Activated CD4-positive, CD25-positive, alpha-beta regulatory T cell treated with anti-CD3 and anti-CD28 coated beads, Interleukin-2, amount 50 U/mL, for 16 hours (primary cell): ENCODE measurements around the gene C14orf119.
"Not testable (repeated sequence)": the region's sequence is repeated elsewhere in the genome, so short reads cannot be mapped to it uniquely, and the experiment has no call there.

Source experiments
- DNase-seq: peaks from one replicate; pipeline ENCODE4 v3.0.0-alpha.2; 2020; ENCODE audit warnings: low read depth, low spot score

C14orf119 gene

GRCh38 chr14:23089498-23090253, 5.6 kb upstream of the C14orf119 start:
- DNase-seq = no peak

GRCh38 chr14:23090254-23090636, 5.1 kb upstream of the C14orf119 start:
- DNase-seq = no peak

DNA sequence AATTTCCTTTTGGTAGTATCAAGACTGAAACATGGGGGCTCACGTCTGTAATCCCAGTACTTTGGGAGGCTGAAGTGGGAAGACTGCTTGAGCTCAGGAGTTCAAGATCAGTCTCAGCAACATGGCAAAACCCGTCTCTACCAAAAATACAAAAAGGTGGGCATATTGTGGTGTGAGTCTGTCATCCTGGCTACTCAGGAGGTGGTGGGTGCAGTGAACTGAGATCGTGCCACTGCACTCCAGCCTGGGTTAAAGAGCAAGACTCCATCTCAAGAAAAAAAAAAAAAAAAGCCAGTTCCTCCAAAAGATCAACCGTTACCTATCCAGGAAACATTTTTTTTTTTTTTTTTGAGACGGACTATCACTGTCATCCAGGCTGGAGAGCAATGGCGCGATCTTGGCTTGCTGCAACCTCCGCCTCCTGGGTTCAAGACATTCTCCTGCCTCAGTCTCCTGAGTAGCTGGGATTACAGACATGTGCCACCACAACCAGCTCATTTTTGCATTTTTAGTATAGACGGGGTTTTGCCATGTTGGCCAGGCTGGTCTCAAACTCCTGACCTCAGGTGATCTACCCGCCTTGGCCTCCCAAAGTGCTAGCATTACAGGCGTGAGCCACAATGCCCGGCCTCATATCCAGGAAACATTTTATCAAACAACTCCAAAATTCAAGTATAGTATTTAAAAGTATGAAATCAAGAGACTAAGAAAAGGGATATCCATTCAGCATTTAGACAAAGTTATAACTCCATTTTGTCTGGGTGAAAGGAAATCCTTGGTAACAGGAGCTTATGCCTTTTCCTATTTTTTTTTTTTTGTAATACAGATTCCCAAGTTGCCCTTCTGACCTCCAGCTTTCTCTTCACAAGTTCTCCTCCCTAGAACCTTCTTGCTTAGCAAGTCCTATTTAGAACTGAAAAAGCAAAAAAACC, 3.7 kb upstream of the C14orf119 start:
- no peak for DNase-seq

DNA sequence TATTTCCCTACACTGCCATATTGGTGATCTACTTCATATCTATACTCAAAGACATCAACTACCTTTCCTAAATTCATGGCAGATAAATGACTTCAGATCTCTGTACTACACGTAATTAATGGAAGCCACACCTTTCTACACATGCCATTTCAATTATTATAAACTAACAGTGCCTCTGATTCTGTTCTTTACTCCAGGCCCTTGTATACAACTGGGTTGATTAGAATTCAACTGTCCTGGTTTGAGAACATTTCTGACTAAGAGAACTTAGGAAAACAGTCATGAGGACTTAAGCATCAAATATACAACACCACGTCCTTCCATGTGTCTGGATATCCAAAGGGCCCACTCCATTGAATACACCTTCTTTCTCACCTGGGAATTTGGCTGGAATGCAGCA, 2.2 kb upstream of the C14orf119 start:
- DNase-seq = no peak

DNA sequence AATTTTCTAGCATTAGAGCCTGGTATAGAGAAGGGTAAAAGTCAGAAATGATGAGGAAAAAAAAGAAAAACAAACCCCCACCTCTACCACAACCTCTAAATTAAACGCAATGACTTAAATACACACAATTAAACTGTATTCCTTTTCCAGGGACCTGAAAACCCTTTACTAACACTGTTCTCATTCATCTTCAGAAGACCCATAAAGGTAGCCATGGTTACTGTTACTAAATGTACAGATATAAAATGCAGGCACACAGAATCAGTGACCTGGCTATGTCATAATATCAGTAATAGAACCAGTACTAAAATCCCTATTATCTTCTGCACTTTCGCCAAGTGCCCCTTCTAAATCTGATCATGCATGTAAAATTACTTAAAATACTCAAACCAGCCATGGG, 1.8 kb upstream of the C14orf119 start:
- DNase-seq = no peak

DNA sequence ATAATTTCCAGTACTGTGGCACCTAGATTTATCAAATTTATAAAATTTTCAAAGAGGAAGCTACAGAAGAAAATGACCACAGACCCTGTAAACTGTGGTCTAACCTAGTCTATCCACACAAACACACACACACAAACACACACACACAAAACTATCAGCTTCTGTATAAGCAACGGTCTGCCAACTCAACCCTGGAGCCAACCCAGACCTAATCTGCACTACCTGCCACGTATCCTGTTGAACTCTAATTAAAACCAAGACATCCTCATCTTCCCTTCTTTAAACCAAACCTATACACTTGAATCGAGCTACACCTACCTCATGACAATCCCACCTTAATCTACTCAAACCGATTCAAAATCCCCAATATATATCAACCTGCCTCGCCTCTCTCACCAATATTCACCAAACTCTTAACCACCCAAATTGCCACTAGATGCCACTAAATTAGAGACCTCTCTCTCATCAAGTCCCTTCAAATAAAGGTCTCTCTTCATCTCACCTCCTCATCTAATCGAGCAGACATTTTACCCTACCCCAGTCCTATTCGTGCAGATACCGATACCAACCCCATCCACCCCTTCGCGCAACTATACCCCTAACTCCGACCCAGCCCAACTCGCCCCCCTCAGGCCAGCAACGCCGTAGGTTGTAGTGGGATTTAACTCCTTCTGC, 1.2 kb upstream of the C14orf119 start:
- no peak for DNase-seq

GRCh38 chr14:23094666-23095195, 574 bp upstream of the C14orf119 start, which contains the start of gene ACIN1:
ACIN1 (minus strand) TSS chr14:23095136; CDS start chr14:23095112, 24 bp downstream.
- peak; percentile 55 for DNase-seq

GRCh38 chr14:23097786-23098185, 2.5 kb downstream of the C14orf119 start:
- no peak for DNase-seq

GRCh38 chr14:23099212-23099861, 4.0 kb downstream of the C14orf119 start:
- no peak for DNase-seq

DNA sequence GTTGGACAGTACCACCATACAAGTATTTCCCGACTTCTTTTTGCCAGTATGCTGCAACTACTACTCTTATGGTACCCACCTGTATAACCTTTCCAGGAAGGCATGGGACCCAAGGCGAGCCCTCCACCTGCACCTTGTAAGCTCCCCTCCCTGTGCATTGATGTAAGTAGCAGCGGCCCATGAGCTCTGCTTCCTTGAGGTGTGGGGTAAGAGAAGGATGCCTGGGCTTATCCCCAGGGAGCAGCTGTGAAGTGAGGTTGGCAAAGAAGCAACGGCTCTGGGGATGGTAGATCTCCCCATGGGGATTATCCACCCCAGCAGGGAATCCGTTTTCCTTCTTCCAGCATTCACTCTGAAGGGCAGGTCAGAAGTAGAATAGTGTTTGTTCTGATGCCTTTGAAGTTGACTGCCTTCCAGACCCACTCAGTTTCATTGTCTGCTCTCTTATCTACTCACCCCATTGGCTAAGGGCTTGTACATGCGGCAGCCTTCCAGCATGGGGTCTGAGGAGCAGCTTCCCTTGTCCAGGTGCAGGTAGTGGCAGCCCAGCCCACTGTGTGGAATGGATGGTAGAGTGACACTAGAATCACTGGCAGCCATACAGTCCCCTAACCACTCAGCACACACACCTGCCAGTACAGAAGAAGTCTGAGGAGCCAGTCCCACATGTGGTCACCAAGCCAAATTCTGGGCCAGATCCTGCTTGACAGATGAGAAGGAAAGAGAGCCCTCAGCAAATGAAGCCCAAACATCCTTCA, 6.1 kb downstream of the C14orf119 start:
- no peak for DNase-seq

- no peak for DNase-seq
Measured at GRCh38 chr14:23101986-23102625, 6.8 kb downstream of the C14orf119 start.

DNA sequence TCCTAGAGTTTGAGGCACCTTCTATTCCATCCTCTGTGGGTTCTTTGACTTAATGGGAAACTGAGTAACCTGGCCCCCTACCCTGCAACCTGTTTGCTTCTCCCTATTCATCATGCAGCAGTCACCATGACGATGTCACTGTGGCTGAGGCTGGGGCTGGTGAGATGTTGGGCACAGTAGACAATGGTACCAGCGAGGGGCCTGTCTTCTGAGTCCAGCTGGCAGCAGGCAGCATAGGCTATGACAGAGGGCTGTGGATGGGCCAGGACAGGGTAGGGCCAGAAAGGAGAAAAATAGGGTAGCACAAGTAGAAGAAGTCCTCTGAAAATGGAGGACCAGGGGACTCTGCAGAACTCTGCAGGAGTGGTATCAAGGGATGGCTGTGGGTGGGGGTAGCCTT, 7.5 kb downstream of the C14orf119 start:
- no peak for DNase-seq

DNA sequence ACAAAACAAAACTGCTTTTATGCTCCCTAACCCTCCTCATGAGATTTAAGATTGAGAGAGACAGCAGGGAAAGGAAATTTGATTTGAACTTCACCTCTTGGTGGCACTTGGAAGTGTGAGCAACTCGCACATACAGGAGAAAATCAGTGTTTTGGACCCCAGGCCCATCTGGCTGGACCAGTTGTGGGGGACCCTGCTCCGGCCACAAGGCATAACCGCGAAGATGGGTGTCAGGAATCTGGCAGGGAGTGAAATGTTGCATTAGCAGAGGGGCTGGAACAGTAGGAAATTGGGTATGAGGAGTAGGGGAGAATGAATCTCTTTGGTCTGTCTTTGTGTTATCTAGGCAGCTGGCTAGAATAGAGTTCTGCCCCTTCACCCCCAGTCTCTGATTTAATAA, 8.3 kb downstream of the C14orf119 start:
- no peak for DNase-seq

- DNase-seq = no peak
Measured at GRCh38 chr14:23104070-23104590, 8.8 kb downstream of the C14orf119 start.

GRCh38 chr14:23104591-23105347, 9.5 kb downstream of the C14orf119 start, which contains the start of gene CIROP:
CIROP (minus strand) TSS chr14:23104989; CDS start chr14:23104920, 69 bp downstream.
- no peak for DNase-seq

- no peak for DNase-seq
Measured at GRCh38 chr14:23105348-23105824, 10.1 kb downstream of the C14orf119 start.

DNA sequence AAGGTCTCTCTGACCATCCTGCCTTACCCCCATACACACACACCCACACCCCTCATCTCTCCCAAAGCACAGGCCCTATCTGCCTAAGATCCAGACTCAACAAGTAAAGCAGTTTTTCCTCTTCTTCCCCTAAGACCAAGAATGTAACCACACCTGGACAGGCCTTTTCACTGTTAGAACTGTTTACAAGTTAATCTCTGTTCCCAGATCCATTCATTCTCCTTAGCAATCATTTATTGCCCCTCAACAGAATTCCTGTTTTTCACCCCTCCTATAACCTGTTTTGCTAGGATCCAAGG, 11.4 kb downstream of the C14orf119 start:
- no peak for DNase-seq

DNA sequence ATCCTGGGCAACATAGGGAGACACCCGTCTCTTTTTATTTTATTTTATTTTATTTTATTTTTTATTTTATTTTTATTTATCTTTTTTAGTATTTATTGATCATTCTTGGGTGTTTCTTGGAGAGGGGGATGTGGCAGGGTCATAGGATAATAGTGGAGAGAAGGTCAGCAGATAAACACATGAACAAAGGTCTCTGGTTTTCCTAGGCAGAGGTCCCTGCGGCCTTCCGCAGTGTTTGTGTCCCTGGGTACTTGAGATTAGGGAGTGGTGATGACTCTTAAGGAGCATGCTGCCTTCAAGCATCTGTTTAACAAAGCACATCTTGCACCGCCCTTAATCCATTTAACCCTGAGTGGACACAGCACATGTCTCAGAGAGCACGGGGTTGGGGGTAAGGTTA, 12.3 kb downstream of the C14orf119 start:
- DNase-seq = not testable (repeated sequence)

- DNase-seq = not testable (repeated sequence)
Measured at GRCh38 chr14:23108169-23108568, 12.9 kb downstream of the C14orf119 start.
